Fibroblast of lung (primary cell): ENCODE measurements around the gene SPPL2B. TPM values are rescaled to one million over a fixed set of nuclear protein-coding genes. Genes with fewer than 3 reads are reported as not detected.

Source experiments
- DNase-seq, 2 donors: peaks; one replicate each; pipeline versions ENCODE4 v3.0.0 to v3.0.0-alpha.2; 2010; ENCODE audit warnings: low read depth in 2 of 2
- H2AFZ ChIP-seq: 2 replicates; pipeline ENCODE4 v1.5.1; 2012; ENCODE audit warnings: low read length, control low read depth, inconsistent platforms
- H3K27ac ChIP-seq: 2 replicates; pipeline ENCODE4 v1.5.1; 2011; ENCODE audit warnings: low read length, control low read depth; ENCODE audit not compliant: insufficient read depth
- H3K27me3 ChIP-seq: 2 replicates; pipeline ENCODE4 v1.5.1; 2011; ENCODE audit warnings: mild to moderate bottlenecking, low read length; ENCODE audit not compliant: control insufficient read depth, insufficient read depth
- H3K36me3 ChIP-seq: 2 replicates; pipeline ENCODE4 v1.5.1; 2011; ENCODE audit warnings: low read length; ENCODE audit not compliant: control insufficient read depth, insufficient read depth
- H3K4me1 ChIP-seq: 2 replicates; pipeline ENCODE4 v1.5.1; 2011; ENCODE audit warnings: low read length; ENCODE audit not compliant: control insufficient read depth, insufficient read depth; ENCODE audit errors: extremely low read depth
- H3K4me2 ChIP-seq: 2 replicates; pipeline ENCODE4 v1.5.1; 2011; ENCODE audit warnings: low read length, control low read depth; ENCODE audit not compliant: insufficient read depth; ENCODE audit errors: extremely low read depth
- H3K4me3 ChIP-seq, 4 experiments: fragments of 200-600 bp in 1 of 4; sonication (generic) in 1 of 4; replicated peaks in 1 of 4; 2 replicates each; pipeline ENCODE4 v1.5.1; 2011 to 2016; ENCODE audit warnings: low read length in 4 of 4, low read depth in 3 of 4, mild to moderate bottlenecking in 3 of 4, control low read depth in 2 of 4, inconsistent platforms in 1 of 4, mixed read lengths in 1 of 4; ENCODE audit not compliant: insufficient read depth in 1 of 4; ENCODE audit errors: control extremely low read depth in 1 of 4
- H3K79me2 ChIP-seq: 2 replicates; pipeline ENCODE4 v1.5.1; 2012; ENCODE audit warnings: mild to moderate bottlenecking, low read length, inconsistent platforms; ENCODE audit not compliant: control insufficient read depth, insufficient read depth
- H3K9ac ChIP-seq: 2 replicates; pipeline ENCODE4 v1.5.1; 2011; ENCODE audit warnings: mild to moderate bottlenecking, low read length, control low read depth; ENCODE audit not compliant: insufficient read depth
- H3K9me3 ChIP-seq: 2 replicates; pipeline ENCODE4 v1.5.1; 2012; ENCODE audit warnings: low read depth, low read length; ENCODE audit not compliant: control insufficient read depth, insufficient read depth
- H4K20me1 ChIP-seq: 2 replicates; pipeline ENCODE4 v1.5.1; 2011; ENCODE audit warnings: low read length; ENCODE audit not compliant: control insufficient read depth, insufficient read depth; ENCODE audit errors: extremely low read depth
- EZH2 ChIP-seq: IDR thresholded peaks from 2 replicates; pipeline ENCODE4 v1.5.1; 2012; ENCODE audit warnings: low read length, control low read depth, mild to moderate bottlenecking; ENCODE audit errors: missing control alignments
- polyA plus RNA-seq, 2 donors: library from polyadenylated mRNA; depleted of rRNA in 1 of 2; stranded (reverse) in 1 of 2; unstranded in 1 of 2; fragments of >200 nt; gene quantifications; 2 replicates each; pipeline ENCODE4 v1.2.1, GENCODE V29; 2011 to 2012; ENCODE audit warnings: missing spikeins in 1 of 2
- total RNA-seq: library from RNA; depleted of rRNA; stranded (reverse); fragments of >200 nt; gene quantifications from 2 replicates; pipeline ENCODE4 v1.2.1, GENCODE V29; 2014
- TF ChIP-seq, protein P1 (sequence below), 2 donors: IDR thresholded peaks in 1 of 2; conservative IDR thresholded peaks in 1 of 2; 1 replicate in 1 of 2; 2 replicates in 1 of 2; pipeline ENCODE4 v1.5.1; 2011 to 2012; ENCODE audit warnings: low read length in 2 of 2, control low read depth in 1 of 2, inconsistent platforms in 1 of 2, low read depth in 1 of 2, mild to moderate bottlenecking in 1 of 2

The SPPL2B gene
- total and polyA plus RNA-seq, 2 donors (not counting 1 experiment from before 2014, with no cell fraction given), result 16.0 to 23.8 TPM

DNA sequence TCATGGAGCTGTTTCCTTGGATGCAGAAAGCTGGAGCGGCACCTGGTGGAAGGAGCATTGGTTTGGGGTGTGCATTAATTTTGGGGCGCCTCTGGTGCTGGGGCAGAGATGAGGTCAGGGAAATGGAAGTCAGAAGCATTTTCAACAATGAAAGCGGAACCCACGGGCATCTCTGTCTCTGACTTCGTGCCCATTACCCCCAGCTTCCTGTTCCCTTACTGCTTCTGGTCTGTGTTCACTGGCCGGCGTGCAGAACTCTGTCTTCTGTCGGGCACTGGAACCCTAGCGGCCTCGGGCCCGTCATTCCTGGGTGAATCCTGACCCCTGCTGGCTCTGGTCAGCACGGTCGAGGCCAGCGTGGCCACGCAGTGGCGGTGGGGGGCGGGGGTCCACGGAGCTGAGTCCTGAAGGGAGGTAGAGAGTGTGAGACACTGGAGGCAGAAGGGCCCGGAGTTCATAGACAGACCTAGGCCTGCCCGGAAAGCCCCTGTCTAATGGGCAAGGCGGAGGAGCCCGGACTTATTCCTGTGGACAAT is 12.6 kb upstream of the SPPL2B start:
- no peaks in the 10 kb centered on the region for H3K36me3 ChIP-seq
- no peaks in the 10 kb centered on the region for H3K9me3 ChIP-seq
- H3K4me3 ChIP-seq, result no peak overlapping the region
- no peaks in the 10 kb centered on the region for H3K4me1 ChIP-seq
- H4K20me1 ChIP-seq, result no peaks in the 10 kb centered on the region
- H3K9ac ChIP-seq, result no peak overlapping the region
- no peak overlapping the region for H3K27ac ChIP-seq
- H3K4me2 ChIP-seq, result no peak overlapping the region
- H3K79me2 ChIP-seq, result no peaks in the 10 kb centered on the region
- H3K27me3 ChIP-seq, result peaks cover 3% of the 10 kb centered on the region
- TF ChIP-seq, protein P1, sequence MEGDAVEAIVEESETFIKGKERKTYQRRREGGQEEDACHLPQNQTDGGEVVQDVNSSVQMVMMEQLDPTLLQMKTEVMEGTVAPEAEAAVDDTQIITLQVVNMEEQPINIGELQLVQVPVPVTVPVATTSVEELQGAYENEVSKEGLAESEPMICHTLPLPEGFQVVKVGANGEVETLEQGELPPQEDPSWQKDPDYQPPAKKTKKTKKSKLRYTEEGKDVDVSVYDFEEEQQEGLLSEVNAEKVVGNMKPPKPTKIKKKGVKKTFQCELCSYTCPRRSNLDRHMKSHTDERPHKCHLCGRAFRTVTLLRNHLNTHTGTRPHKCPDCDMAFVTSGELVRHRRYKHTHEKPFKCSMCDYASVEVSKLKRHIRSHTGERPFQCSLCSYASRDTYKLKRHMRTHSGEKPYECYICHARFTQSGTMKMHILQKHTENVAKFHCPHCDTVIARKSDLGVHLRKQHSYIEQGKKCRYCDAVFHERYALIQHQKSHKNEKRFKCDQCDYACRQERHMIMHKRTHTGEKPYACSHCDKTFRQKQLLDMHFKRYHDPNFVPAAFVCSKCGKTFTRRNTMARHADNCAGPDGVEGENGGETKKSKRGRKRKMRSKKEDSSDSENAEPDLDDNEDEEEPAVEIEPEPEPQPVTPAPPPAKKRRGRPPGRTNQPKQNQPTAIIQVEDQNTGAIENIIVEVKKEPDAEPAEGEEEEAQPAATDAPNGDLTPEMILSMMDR (conservative IDR thresholded peaks at IDR 0.05 in 1 of 2, IDR thresholded peaks at IDR 0.05 in 1 of 2; ENCODE audit: low read depth in 1 of 2, low read length in 2 of 2), result peak; percentile 60 to 68
- TF ChIP-seq EZH2, result no peak
- no peak overlapping the region for H2AFZ ChIP-seq
- DNase-seq, result peak; percentile 56 to 63

DNA sequence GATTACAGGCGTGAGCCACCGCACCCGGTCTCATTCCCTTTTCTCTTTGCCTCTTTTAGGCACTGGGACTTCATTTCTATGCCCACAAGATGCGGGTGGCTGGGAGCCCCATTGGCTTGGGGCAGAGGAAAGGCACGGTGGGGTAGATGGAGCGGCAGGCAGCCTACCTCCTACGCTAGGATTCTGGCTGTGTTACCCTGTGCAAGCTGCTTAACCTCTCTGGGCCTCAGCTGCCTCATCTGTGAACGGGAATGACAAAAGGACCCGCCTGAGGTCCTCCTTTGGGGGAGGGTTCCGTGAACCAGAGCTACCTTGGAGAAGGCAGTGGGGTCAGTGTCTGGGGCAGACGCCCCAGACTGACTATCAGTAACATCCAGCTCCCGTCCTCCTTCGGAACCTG is 11.2 kb upstream of the SPPL2B start:
- H3K4me1 ChIP-seq, result no peaks in the 10 kb centered on the region
- H3K9me3 ChIP-seq, result no peaks in the 10 kb centered on the region
- TF ChIP-seq, protein P1 (conservative IDR thresholded peaks at IDR 0.05 in 1 of 2, IDR thresholded peaks at IDR 0.05 in 1 of 2; ENCODE audit: low read depth in 1 of 2, low read length in 2 of 2), result no peak
- no peak for TF ChIP-seq EZH2
- peaks cover 3% of the 10 kb centered on the region for H3K27me3 ChIP-seq
- no peak overlapping the region for H3K4me2 ChIP-seq
- H3K36me3 ChIP-seq, result peaks cover 3% of the 10 kb centered on the region
- H3K4me3 ChIP-seq, result no peak overlapping the region
- no peaks in the 10 kb centered on the region for H4K20me1 ChIP-seq
- no peak for DNase-seq
- H3K9ac ChIP-seq, result no peak overlapping the region
- no peaks in the 10 kb centered on the region for H3K79me2 ChIP-seq
- no peak overlapping the region for H3K27ac ChIP-seq
- H2AFZ ChIP-seq, result no peak overlapping the region

DNA sequence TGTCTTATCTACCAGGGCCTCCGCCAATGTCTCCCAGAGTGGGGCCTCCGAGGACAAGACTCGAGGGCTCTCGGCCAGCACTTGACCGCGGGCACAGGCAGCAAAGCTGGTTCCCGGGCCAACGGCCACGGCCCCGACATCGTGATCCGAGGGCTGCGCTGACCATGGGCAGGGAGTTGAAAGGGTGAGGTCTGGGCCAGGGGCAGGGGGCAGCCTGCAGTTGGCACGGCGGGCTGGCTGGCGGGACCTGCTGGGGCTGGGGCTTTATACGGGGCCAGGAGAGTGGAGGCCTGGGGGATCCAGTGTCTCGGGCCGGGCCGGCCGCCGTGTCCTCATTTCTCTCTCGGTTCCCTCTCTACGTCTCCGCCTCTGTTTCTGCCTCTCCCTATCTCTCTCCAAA is 10.7 kb upstream of the SPPL2B start:
- TF ChIP-seq, protein P1 (conservative IDR thresholded peaks at IDR 0.05 in 1 of 2, IDR thresholded peaks at IDR 0.05 in 1 of 2; ENCODE audit: low read depth in 1 of 2, low read length in 2 of 2), result no peak
- no peak for TF ChIP-seq EZH2

More for the DNA sequence above, 10.7 kb upstream of the SPPL2B start:
- no peaks in the 10 kb centered on the region for H3K9me3 ChIP-seq
- H3K9ac ChIP-seq, result no peak overlapping the region
- no peaks in the 10 kb centered on the region for H3K4me1 ChIP-seq
- H4K20me1 ChIP-seq, result no peaks in the 10 kb centered on the region
- no peak for DNase-seq
- peaks cover 3% of the 10 kb centered on the region for H3K36me3 ChIP-seq
- H3K4me3 ChIP-seq, result no peak overlapping the region
- no peak overlapping the region for H3K27ac ChIP-seq
- H3K4me2 ChIP-seq, result no peak overlapping the region
- no peak overlapping the region for H2AFZ ChIP-seq
- H3K27me3 ChIP-seq, result peaks cover 3% of the 10 kb centered on the region
- no peaks in the 10 kb centered on the region for H3K79me2 ChIP-seq
